Measurements from ENCODE around the gene EEF1G.

DNA sequence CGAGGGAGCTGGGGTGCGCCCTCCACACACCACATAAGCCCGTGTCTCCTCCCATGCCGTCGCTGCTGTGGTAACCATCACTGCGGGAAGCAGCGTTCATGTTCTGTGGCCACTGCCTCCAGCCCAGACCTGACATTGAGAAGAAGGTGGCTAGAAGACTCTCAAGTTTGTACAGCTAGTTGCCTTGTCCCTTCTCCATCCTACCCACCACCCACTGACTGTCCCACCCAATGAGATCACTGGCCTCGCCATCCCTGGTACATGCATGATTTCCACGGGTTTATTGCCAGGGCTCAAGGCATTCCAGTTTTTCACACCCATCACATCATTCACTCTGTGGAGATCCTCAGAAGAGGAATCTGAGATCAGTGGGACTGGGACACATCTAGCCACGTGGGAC lies 60.1 kb downstream of the EEF1G start:
- TF ChIP-seq, protein P1, sequence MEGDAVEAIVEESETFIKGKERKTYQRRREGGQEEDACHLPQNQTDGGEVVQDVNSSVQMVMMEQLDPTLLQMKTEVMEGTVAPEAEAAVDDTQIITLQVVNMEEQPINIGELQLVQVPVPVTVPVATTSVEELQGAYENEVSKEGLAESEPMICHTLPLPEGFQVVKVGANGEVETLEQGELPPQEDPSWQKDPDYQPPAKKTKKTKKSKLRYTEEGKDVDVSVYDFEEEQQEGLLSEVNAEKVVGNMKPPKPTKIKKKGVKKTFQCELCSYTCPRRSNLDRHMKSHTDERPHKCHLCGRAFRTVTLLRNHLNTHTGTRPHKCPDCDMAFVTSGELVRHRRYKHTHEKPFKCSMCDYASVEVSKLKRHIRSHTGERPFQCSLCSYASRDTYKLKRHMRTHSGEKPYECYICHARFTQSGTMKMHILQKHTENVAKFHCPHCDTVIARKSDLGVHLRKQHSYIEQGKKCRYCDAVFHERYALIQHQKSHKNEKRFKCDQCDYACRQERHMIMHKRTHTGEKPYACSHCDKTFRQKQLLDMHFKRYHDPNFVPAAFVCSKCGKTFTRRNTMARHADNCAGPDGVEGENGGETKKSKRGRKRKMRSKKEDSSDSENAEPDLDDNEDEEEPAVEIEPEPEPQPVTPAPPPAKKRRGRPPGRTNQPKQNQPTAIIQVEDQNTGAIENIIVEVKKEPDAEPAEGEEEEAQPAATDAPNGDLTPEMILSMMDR (IDR thresholded peaks at IDR 0.05): no peak
- TF ChIP-seq POLR2AphosphoS5 (IDR thresholded peaks at IDR 0.05): no peak
